ENCODE results near the gene ZCCHC8. TPM values are rescaled to one million over a fixed set of nuclear protein-coding genes. Genes with fewer than 3 reads are reported as not detected.

ZCCHC8 gene
- total RNA-seq (2014; rRNA removed; shearing (Covaris generic)) = 15.9 and 19.6 TPM in 2 replicates
- polyA plus RNA-seq (2015; cell fraction: cytosol; rRNA removed) = 17.6 and 18.5 TPM in 2 replicates
- 63.9 and 65.8 TPM in 2 replicates for polyA plus RNA-seq (2015; cell fraction: nucleus; rRNA removed)

DNA sequence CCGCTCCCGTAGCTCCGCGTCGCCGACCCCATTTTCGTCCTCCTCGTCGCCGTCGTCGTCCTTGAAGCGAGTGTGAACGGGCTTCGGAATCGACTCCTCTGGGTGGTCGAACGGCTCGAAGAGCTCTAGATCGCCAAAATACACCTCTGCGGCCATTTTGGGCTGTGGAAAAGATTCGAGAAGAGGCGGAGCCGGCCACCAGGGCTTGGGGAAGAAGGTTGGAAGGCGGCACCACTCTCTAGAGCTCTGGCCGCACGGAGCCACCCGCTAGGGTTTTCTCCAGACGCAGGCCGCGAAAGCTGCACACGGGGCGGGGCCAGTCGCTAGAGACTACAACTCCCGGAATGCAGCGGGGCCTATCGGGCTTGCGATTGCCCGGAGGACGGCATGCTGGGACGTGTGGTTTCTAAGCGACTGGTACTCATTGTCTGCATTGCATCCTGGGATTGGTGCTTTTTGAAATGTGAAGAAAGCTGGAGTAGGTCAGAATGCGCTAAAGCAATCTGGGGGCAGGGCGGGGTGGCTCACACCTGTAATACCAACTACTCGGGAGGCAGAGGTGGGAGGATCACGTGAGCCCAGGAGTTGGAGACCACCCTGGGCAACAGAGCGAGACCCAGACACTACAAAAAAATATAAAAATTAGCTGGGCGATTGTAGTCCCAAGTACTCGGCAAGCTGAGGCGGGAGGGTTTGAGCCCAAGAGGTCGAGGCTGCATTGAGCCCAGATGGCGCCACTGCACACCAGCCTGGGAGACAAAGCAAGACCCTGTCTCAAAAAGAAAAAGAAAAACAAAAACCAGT lies at the start of gene ZCCHC8:
ZCCHC8 (minus strand) TSS at position 248 of the 804 bp plus-strand sequence; CDS start at position 156, 92 bp downstream.
- DNase-seq (ENCODE audit: low read depth) = peak; percentile 98

DNA sequence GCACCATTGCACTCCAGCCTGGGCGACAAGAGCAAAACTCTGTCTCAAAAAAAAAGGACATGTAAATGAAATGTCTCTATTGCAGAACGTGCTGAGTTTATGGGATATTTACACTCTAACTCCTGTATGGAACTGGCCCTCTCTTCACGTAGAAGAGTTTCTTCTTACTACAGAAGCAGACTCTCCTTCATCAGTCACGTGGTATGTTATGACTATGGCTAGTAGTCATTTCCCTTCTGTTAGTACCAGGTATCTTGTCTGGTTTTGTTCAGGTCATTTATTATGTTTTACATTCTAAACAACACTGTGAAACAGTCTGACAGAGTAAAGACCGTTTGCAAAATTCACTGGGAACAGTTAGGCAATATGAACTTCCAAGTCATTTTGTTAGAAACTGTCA lies 46.6 kb upstream of the ZCCHC8 start:
- no peak for DNase-seq (ENCODE audit: low read depth)

DNA sequence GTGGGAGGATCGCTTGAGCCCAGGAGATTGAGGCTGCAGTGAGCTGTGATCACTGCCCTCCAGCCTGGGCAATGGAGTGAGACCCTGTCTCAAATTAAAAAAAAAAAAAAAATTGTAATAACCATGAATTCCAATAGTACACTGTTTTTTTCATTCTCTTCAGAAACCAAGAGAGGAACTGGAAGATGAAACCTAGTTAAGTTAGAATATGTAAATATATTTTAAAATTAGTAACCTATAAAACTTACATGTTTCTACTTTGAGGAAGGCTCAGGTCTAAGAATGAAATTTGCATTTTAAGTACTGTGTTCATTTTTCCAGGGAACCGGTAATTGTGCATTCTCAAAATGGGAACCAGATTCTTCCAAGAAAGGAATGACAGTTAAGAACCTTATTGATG lies 45.1 kb upstream of the ZCCHC8 start:
- DNase-seq (ENCODE audit: low read depth) = no peak

DNA sequence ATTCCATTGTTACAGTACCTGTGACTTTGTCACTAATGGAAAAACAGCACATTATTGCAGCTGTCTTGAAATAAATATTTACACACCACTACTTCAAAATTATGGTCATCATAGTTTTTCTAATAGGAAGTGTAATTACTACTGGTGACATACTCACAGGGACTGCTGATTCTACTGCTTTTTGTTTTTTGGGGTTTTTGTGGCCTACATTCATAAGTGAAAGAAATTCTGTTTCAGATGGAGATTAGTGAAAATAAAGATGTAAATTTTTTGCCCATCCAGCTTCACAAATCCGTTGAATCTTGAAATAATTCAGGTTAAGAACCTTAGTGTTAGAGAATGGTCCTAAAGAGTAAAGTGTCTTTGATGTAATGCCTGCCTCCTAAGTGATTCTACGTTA lies 43.8 kb upstream of the ZCCHC8 start:
- no peak for DNase-seq (ENCODE audit: low read depth)

DNA sequence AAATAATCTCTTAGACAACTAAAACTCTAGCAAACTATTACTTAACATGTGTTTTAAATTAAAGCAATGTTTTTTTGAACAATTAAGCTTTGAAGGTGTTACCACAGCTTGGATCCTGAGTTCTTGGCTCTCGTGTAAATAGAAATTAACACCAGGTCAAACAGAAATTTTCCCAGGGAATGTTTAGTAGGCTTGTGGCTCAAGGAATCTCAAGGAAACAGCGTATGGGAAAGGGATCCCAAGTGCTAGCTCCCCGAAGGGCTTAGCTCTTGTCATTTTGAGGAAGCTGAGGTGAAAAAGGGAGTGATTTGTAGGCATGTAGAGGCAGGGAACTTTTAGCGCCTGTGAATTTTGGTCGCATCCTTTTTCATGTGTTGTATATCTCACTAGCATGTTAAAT lies 37.8 kb upstream of the ZCCHC8 start:
- no peak for DNase-seq (ENCODE audit: low read depth)

DNA sequence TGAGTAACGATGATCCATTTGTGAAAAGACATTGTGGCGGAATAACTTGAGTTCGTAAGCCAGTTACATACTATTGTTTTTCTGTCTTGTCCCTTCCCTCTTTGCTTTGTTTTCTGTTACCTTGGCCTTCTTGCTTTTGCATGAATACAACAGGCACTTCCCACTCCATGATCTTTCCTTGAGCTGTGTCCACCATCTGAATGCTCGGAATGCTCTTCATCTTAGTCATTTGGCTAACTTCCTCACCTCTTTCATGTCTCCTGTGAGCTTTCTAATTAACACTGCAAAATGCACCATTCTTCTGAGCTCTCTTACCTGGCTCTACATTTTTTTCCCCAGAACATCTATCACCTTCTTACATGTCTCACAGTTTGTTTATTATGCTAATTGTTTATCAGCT lies 36.3 kb upstream of the ZCCHC8 start:
- peak; percentile 37 for DNase-seq (ENCODE audit: low read depth)

DNA sequence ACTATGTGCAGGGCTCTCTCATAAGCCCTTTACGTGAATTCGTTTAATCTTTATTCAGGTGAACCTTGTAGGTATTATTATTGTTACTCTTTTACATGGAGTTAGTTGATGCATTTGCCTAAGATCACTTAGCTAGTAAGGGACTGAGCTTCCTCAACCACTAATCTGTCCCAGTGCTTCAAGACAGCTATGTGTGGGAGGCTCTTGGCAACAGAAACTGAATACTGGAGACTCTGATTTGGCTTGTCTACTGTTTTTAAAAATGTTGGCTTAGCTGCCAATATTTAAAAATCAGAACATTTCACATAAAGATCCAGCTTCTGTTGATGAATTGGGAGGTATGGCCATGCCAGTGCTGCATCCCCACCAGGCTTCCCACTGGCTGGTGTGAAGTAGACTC lies 33.1 kb upstream of the ZCCHC8 start:
- DNase-seq (ENCODE audit: low read depth) = no peak

DNA sequence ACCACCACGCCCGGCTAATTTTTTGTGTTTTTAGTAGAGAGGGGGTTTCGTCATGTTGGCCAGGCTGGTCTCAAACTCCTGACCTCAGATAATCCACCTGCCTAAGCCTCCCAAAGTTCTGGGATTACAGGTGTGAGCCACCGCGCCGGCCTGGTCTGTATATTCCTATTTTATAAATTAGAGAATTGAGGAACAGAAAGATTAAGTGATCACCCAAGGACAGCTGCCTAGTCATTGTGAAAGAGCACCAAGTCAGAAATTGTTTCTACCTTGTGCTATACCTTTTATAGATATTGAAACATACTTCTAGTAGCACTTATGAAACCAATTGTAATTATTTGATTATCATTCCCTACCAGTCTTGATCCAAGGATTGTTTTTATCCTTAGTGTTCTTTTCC lies 28.3 kb upstream of the ZCCHC8 start:
- no peak for DNase-seq (ENCODE audit: low read depth)

DNA sequence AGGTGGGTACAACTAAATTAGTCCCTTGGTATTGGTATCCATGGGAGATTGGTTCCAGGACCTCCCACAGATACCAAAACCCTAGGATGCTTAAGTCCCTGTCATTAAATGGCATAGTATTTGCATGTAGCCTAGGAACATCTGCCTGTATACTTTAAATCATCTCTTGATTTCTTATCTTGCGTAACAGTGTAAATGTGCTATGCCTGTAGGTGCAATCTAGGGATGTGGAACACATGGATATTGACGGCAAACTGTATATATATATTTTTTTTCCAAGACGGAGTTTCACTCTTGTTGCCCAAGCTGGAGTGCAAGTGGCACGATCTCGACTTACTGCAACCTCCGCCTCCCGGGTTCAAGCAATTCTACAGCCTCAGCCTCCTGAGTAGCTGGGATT lies 27.9 kb upstream of the ZCCHC8 start:
- no peak for DNase-seq (ENCODE audit: low read depth)

DNA sequence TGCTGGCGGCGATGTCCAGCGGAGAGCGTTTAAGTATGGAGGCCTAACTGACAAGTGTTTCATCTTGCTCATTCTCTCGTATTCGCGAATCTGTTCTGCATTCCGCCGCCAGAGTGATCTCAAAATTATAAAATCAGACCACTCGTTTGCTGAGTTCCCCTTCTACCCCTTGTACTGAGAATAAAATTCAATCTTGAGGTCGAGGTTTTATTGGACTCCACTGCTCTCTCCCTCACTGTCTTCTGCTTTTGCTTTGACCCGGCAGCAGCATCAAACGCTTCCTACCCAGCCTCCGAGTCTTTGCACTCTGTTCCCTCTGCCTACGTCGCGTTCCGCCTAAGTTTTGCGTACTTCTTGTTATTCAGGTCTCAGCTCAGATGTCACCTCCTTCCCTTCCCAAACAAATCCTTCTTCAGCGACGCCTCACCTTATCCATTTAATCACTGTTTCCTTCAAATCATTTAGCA lies 26.8 kb upstream of the ZCCHC8 start:
- DNase-seq (ENCODE audit: low read depth) = no peak

DNA sequence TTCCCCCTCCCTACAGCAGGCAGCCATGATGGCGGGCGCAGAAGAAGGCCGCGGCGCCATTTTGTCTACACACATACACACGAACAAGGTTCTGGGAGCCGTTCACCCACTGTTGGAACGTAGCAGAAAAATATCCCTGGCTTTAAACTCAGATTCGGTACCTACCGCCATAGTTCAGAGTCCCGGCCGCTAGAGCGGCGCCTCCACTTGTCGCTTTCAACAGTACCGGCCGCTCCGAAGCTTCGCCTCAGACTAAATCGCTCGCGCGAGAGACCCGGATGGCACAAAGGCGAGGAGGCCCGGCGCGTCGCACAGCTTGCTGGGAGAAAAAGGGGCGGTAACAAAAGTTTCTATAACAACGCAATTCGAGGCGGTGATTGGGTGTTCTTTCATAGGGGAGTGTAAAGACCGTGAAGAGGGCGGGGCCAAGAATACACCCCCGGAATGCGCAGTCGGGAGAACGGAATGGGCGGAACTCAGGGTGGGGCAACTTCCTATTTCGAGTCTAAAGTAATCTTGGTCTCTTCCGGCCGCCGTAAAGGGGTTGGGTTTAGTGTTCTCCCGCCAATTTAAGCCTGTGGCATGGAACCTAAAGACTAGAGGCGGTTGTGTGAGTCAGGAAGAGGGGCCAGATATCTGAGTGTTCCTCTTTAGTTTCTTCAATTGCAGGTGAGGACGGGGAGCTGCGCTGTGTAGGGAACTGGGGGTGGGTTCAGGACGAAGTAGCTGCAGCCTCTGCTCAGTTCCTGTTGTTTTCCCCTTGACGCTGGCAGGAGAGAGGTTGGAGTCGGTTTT lies 26.1 kb upstream of the ZCCHC8 start, which contains the start of the genes KNTC1 and RSRC2:
KNTC1 (plus strand) TSS at position 567 of the 795 bp plus-strand sequence. CDS start 2,815 bp downstream, outside the sequence.
RSRC2 (minus strand) TSS at position 254 of the 795 bp plus-strand sequence; CDS start at position 171, 83 bp downstream.
- peak; percentile 100 for DNase-seq (ENCODE audit: low read depth)

DNA sequence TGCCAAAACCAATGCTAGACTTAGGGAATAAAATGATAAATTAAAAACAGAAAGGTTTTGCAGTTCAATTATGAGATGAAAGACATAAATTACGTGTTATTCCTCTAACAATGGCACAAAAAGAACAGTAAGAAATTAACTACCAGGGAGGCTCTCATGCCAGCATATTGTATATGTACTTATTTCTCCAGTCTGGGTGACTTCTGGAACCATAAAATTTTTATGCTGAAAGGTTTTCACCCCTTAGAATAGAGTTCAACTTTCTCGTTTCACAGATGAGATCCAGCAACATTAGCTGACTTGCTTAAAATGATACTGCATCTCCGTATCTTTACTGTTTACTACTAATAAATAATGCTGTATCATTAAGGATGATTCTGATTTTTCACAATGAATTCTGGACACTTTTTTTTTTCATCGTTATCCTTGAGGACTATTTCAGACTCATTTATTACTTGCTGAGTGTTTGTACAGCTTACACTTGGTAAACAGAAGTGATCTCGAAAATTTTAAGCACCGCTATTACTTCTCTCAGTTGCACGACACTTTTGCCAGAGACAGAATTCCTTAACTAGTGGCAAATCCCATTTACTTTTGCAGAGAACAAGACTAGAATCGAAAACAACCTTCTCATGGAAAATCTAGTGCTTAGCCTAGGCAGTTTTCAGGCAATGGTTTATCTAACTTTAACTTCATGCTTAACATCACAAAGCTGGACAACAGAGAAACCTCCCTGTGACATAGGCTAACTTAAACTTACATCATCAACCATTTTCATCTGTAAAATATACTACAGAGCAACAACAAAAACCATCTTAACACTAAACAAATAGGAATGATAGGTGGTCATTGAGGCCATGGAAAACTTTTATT lies 23.4 kb upstream of the ZCCHC8 start:
- no peak for DNase-seq (ENCODE audit: low read depth)

DNA sequence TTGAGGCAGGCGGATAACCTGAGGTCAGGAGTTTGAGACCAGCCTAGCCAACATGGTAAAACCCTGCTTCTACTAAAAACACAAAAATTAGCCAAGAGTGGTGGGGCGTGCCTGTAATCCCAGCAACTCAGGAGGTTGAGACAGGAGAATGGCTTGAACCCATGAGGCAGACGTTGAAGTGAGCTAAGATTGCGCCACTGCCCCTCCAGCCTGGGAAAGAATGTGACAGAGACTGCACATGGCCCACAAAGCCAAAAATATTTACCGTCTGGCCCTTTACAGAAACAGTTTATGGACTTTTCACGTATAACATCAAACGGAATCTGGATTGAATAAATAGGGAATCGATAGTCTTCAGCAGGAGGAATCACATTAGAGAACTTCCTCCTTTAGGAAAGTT lies 22.5 kb upstream of the ZCCHC8 start:
- DNase-seq (ENCODE audit: low read depth) = peak; percentile 14

DNA sequence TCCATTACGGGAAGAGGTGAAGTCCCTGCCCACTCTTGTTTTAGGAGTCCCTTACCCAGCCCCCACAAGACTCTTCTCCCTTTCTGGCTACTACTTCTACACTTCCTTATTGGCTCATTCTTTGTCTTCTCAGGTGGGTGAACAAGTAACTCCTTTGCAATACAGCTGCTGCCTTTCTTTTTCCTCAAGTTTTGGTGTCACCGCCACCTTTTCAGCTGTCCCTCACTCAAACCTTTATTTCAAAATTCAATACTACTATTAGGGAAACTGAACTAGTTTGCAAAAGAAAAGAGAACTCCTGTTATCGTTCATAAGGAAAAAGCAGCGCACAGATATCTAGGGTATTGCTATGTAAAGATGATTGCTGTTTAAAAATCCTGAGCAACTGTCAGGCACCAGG lies 19.9 kb upstream of the ZCCHC8 start:
- DNase-seq (ENCODE audit: low read depth) = no peak

DNA sequence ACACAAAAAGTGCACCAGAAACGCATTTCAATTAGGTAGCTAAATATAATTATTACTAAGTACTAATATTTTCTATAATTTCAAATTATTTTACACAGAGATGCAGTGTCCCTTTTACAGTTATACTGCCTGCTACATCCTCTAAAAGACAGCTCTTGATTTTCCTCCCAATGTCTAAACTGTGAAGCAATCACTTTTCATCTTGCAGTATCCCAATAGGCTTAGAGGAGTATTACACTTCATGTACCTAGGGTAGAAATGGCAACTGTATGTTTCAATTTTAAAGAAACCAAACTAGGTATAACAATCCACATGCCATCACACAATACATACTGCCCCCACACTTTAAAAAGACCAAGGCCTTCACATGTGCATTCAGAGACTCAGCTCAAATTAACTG lies 18.7 kb upstream of the ZCCHC8 start:
- no peak for DNase-seq (ENCODE audit: low read depth)

DNA sequence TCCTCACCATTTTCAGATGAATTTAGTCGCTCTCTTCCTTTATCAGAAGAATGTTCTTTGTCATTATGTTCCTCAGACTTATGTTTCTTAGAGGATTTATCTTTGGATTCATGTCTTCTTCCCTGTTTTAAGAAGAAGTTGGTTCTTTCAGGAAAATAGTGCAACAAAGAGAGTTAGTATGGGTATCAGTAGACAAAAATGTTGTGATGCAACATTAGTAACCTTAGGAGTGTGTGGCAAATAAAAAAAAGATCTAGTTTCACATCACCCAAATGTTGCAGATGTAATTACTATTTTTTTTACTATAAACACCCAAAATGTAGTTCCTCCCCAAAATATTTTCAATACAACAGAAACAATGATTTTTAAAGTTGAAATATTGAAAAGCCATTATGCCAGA lies 18.2 kb upstream of the ZCCHC8 start:
- no peak for DNase-seq (ENCODE audit: low read depth)

DNA sequence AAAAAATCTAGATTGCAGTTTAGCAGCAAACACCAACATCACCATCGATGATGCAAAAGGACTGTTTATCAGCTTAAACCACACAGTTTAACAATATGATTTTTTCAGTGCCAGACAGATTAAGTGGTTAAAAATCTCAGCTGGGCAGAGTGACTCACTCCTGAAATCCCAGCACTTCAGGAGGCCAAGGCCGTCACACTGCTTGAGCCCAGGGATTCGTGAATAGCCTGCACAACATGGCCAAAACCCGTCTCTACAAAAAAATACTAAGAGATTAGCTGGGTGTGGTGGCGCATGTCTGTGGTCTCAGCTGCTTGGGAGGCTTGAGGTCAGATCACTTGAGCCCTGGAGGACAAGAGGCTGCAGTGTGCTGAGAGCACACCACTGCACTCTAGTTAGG lies 17.1 kb upstream of the ZCCHC8 start:
- peak; percentile 93 for DNase-seq (ENCODE audit: low read depth)

DNA sequence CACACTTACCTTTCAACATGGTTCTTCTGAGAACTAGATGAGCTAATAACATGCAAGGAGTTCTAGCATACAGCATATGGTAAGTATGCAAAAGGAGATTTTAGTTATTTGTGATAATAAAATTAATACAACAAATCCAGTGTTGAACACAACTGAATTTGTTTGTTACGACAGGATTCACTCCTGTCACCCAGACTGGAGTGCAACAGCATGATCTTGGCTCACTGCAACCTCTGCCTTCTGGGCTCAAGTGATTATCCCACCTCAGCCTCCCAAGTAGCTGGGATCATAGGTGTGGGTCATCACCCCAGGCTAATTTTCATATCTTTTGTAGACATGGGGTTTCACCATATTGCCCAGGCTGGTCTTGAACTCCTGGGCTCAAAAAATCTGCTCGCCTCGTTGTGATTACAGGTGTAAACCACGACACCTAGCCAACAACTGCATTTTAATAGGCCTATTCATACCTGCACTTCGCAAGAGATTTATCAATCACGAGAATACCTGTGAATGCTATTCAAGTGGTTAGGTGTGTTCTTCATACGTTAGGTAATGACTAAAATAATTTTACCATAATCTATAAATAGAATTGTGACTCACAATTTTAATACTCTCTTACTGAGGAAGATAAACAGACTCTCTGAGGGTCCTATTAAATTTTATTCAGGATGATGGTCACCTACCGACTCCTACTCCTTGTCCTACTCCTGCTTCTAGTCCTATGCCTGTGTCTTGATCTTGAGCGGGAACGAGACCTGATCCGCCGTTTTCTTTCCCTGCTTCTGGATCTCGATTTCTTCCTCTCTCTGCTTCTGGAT lies 16.0 kb upstream of the ZCCHC8 start:
- DNase-seq (ENCODE audit: low read depth) = no peak

DNA sequence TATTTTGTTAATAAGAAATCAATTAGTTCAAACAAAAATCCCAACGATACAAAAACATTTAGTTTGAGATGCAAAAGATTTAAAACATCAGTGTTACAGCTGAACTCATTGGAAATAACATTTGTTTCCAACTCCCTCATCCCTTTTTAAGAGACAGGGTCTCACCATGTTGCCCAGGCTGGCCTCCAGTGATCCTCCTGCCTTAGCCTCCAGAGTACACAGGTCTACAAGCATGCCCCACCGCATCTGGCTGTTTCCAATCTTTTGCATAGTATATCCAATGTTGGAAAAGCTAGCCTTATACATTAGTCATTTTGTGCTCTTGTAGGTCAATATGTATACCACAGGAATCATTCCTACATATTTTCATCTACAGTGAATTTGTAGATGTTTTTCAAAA lies 14.5 kb upstream of the ZCCHC8 start:
- no peak for DNase-seq (ENCODE audit: low read depth)

DNA sequence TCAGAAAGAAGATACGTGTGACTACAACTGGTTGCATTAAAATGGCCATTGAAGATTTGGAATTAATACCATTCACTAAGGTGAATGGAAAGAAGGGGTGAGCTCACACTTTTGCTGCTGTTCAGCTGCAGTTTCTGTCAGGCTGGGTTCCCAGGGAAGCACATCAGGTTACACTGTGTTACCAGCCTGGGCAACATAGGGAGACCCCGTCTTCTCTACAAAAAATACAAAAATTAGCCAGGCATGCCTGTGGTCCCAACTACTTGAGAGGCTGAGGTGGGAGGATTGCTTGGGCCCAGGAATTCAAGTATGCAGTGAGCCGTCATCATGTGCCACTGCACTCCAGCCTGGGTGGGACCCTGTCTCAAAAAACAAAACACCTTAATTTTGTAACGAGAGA lies 12.9 kb upstream of the ZCCHC8 start:
- DNase-seq (ENCODE audit: low read depth) = no peak
